Tibial artery (tissue), 4 donors: ENCODE data around the gene TRIM67.
A peak's percentile ranks its signal among the peaks of the same experiment; 100 is the strongest.

Experiments
- DNase-seq, 2 donors: peaks; one replicate each; pipeline ENCODE4 v3.0.0-alpha.2; 2019
- H3K27ac ChIP-seq, 2 donors: fragments of 200-600 bp; sonication (generic) in 1 of 2; 1 replicate in 1 of 2; 2 replicates in 1 of 2; pipeline ENCODE4 v1.5.1; 2018 to 2019; ENCODE audit warnings: mild to moderate bottlenecking in 1 of 2
- H3K27me3 ChIP-seq, 2 donors: fragments of 200-600 bp; sonication (generic) in 1 of 2; one replicate each; pipeline versions ENCODE4 v1.5.1 to v1.6.0; 2016 to 2019
- H3K36me3 ChIP-seq, 3 donors: fragments of 200-600 bp; sonication (generic) in 2 of 3; one replicate each; pipeline ENCODE4 v1.5.1; 2016 to 2019; ENCODE audit warnings: mild to moderate bottlenecking in 2 of 3
- H3K4me1 ChIP-seq, 4 donors: fragments of 200-600 bp; sonication (generic) in 2 of 4; 1 replicate in 3 of 4; 2 replicates in 1 of 4; pipeline ENCODE4 v1.5.1; 2016 to 2019
- H3K4me3 ChIP-seq, 2 donors: fragments of 200-600 bp; sonication (generic) in 1 of 2; 1 replicate in 1 of 2; 2 replicates in 1 of 2; pipeline ENCODE4 v1.5.1; 2018 to 2019; ENCODE audit warnings: mild to moderate bottlenecking in 2 of 2
- H3K9me3 ChIP-seq, 3 donors: fragments of 200-600 bp; sonication (generic) in 1 of 3; one replicate each; pipeline ENCODE4 v1.5.1; 2016 to 2019
- intact Hi-C: fragments of 100-400 bp; cut with DNase I; formaldehyde crosslinking; loops from one replicate; pipeline ENCODE4 v1.15.0; 2023; ENCODE audit warnings: low total_unique reads
- TF ChIP-seq, protein P1 (sequence below), 2 experiments: fragments of 200-600 bp in 1 of 2; fragments of 450-650 bp in 1 of 2; IDR thresholded peaks; one replicate each; pipeline ENCODE4 v1.5.1; 2017 to 2019; ENCODE audit warnings: antibody characterized with exemption in 2 of 2, mild to moderate bottlenecking in 1 of 2, moderate library complexity in 1 of 2

The TRIM67 gene

DNA sequence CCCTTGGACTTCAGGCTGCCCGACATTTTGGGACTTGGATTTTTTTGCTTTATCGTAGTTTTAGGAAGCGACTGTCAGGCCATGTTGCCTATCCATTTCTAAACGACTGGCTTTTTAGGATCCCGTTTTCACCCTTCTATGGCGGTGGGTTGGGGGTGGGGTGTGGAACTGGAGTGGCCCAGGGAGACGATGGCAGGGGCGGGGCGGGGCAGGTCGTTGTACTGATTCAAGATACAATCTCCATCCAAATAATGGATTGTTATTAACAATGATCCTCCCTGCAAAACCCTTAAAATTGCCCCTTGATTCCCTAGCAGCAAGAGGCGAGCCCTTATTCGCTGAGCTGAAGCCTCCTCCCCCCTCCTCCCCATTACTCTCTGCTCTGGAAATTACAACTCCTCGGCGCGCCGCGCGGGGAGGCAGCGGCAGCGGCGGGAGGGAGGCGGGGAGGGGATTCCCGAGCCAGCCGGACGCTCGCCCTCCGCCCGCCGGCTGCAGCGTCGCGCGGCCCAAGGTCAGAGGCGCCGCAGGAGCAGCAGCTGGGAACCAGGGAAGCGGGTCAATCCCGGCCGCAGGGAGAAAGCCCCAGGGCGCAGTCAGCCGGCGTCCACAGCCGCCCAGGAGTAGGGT, at the start of gene TRIM67:
Gene TRIM67, plus strand, starts transcription at position 392 of the 630 bp plus-strand sequence. CDS start 912 bp downstream, outside the sequence.
- TF ChIP-seq, protein P1, sequence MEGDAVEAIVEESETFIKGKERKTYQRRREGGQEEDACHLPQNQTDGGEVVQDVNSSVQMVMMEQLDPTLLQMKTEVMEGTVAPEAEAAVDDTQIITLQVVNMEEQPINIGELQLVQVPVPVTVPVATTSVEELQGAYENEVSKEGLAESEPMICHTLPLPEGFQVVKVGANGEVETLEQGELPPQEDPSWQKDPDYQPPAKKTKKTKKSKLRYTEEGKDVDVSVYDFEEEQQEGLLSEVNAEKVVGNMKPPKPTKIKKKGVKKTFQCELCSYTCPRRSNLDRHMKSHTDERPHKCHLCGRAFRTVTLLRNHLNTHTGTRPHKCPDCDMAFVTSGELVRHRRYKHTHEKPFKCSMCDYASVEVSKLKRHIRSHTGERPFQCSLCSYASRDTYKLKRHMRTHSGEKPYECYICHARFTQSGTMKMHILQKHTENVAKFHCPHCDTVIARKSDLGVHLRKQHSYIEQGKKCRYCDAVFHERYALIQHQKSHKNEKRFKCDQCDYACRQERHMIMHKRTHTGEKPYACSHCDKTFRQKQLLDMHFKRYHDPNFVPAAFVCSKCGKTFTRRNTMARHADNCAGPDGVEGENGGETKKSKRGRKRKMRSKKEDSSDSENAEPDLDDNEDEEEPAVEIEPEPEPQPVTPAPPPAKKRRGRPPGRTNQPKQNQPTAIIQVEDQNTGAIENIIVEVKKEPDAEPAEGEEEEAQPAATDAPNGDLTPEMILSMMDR (IDR thresholded peaks at IDR 0.05), result no peak
- peaks cover 0 to 33% (median 26%) of the 10 kb centered on the region in 4 donors for H3K4me1 ChIP-seq
- no peaks in the 10 kb centered on the region for H3K9me3 ChIP-seq
- no peak within 1 kb of the TSS for H3K27ac ChIP-seq
- intact Hi-C loops, result no loop called here
- peaks cover 0 to 72% of the 10 kb centered on the region in 2 donors for H3K27me3 ChIP-seq
- no peak for DNase-seq
- peak within 1 kb of the TSS; percentile 16 to 27 for H3K4me3 ChIP-seq
- H3K36me3 ChIP-seq, result no peaks in the 10 kb centered on the region

DNA sequence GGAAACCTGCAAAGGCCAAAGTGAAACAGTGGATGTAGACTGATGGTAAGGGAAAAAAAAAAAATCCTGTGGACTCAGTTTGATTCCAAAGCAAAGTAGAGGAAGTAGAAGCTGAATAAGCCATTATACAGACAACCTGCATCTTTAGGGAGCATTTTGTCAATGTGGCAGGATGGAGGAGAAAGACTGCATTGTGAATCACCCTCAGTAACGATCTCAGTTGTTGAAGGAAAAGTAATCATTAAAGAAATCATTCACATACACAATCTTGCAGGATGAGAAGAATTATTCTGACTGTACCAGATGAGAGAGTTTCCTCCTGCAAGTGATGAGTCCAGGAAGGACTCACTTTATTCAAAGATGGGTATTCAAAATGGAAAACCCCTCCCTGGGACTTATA, 45.1 kb upstream of the TRIM67 start:
- Histone ChIP-seq H3K27ac (no peak overlapping the region), H3K4me1 (no peaks in the 10 kb centered on the region), H3K27me3 (no peaks in the 10 kb centered on the region), H3K9me3 (peaks cover 0 to 16% (median 4%) of the 10 kb centered on the region in 3 donors), H3K36me3 (no peaks in the 10 kb centered on the region), H3K4me3 (no peak overlapping the region)
- no peak for DNase-seq
- intact Hi-C loops, result no loop called here
- TF ChIP-seq, protein P1 (IDR thresholded peaks at IDR 0.05), result no peak

DNA sequence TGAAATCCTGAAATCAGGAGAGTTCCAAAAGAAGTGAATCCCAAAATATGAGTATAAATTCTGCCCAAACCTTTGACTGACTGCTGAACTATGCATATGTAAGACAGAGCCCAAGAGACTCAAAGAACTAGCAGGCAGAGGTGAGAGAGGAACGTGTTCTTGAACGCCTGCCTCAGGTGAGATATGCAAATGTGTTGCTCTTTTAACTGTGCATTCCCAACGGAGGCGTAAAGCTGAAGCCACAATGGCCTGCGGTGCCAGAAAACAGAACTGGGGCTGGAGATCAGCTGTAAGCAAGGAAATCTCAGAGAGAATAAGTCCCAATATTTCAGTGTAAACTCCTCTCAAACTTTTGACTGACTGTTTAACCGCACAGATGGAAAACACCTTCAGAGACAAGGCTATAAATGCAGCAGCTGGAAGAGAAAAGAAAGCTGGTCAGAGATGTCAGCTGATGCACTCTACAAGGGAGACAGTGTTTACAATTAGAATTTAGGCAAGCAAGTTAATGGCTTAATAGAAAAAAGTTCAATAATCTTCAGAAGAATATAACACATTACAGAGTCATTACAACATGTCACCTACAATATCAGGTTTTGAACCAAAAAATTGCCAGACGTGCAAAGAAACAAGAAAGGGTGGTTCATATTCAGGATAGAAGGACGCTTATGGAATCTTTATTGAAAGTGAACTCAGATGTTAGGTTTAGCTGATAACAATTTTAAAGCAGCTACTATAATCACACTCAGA, 43.0 kb upstream of the TRIM67 start:
- no peaks in the 10 kb centered on the region for H3K36me3 ChIP-seq
- H3K27ac ChIP-seq, result no peak overlapping the region
- TF ChIP-seq, protein P1 (IDR thresholded peaks at IDR 0.05), result no peak
- intact Hi-C loops, result no loop called here
- H3K4me3 ChIP-seq, result no peak overlapping the region
- H3K27me3 ChIP-seq, result no peaks in the 10 kb centered on the region
- no peak for DNase-seq
- H3K9me3 ChIP-seq, result peaks cover 0 to 16% (median 0%) of the 10 kb centered on the region in 3 donors
- H3K4me1 ChIP-seq, result no peaks in the 10 kb centered on the region

DNA sequence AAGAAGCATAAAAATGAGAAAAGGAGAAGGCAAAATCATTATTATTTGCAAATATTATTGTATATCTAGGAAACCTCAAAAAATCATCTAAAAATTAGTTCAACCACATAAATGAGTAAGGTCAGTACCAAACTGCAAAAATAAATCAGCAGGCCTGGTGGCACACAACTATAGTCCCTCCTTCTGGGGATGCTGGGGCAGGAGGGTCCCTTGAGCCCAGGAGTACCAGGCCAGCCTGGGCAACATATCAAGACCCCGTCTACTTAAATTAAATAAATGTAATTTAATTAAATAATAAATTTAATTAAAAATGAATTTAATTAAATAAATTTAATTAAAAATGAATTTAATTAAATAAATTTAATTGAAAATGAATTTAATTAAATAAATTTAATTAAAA, 40.3 kb upstream of the TRIM67 start:
- no peak for DNase-seq
- intact Hi-C loops, result no loop called here
- Histone ChIP-seq H3K36me3 (no peaks in the 10 kb centered on the region), H3K9me3 (peaks cover 0 to 16% (median 0%) of the 10 kb centered on the region in 3 donors), H3K4me3 (no peak overlapping the region), H3K27ac (no peak overlapping the region), H3K4me1 (no peaks in the 10 kb centered on the region), H3K27me3 (peaks cover 0 to 3% of the 10 kb centered on the region in 2 donors)
- TF ChIP-seq, protein P1 (IDR thresholded peaks at IDR 0.05), result no peak

DNA sequence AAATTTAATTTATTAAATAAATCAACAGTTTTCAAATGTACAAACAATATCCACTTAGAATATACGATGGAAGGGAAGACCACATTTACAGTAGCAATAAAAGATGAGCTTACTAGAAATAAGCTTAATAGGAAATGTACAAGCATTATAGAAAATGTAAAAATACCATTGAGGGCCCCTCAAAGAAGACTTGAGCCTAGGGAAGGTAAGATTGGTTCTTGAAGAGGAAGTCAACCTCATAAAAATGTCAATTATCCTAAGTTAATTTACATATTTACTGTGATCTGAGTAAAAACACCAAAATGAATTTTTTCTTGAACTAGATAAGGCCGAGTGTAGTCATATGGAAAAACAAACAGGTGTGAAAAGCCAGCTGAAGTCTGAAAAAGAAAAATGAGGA, 39.7 kb upstream of the TRIM67 start:
- H3K27ac ChIP-seq, result no peak overlapping the region
- intact Hi-C loops, result no loop called here
- H3K4me1 ChIP-seq, result no peaks in the 10 kb centered on the region
- TF ChIP-seq, protein P1 (IDR thresholded peaks at IDR 0.05), result no peak
- H3K27me3 ChIP-seq, result peaks cover 0 to 3% of the 10 kb centered on the region in 2 donors
- no peak for DNase-seq
- no peak overlapping the region for H3K4me3 ChIP-seq
- H3K36me3 ChIP-seq, result no peaks in the 10 kb centered on the region
- H3K9me3 ChIP-seq, result peaks cover 0 to 16% (median 0%) of the 10 kb centered on the region in 3 donors
